NCI-H146 (cell line): ENCODE results near the gene SYT15B.
"Not testable (repeated sequence)": the region's sequence is repeated elsewhere in the genome, so short reads cannot be mapped to it uniquely, and the experiment has no call there.

Experiments used
- DNase-seq: peaks from one replicate; lab custom pipeline; 2025; lab: John Stamatoyannopoulos, UW

SYT15B gene

DNA sequence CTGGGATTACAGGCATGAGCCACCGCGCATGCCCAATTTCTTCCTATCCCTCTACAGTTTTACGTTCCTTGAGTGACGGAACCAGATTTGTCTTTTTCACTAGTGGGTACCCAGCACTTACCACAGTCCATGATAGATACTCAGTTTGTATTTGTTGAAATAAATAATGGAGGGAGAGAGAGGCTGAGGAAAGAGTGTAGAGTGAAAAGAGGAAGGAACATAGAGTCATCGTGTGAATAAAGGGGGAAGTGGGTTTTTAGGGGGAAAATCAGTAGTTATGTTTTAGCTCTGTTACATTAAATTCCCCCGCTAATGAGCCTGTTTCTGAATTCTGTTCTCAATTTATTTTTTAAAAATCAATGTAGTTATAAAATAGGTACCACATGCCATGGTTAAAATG lies 37.7 kb downstream of the SYT15B start:
- not testable (repeated sequence) for DNase-seq

DNA sequence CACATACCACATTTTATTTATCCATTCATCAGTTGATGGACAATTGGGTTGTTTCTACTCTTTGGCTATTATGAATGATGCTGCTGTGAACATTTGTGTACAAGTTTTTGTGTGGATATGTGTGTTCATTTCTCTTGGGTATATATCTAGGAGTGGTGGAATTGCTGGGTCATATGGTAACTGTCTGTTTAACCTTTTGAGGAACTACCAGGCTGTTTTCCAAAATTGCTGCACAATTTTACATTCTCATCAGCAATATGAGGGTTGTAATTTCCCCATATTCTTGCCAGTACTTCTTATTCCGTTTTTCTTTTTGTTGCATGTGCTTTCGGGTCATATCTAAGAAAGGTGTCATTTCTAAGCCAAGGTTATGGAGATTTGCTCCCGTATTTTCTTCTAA lies 38.3 kb downstream of the SYT15B start:
- DNase-seq, result not testable (repeated sequence)

- DNase-seq, result not testable (repeated sequence)
These were observed 39.3 kb downstream of the SYT15B start for GRCh38 chr10:47724119-47724518.

DNA sequence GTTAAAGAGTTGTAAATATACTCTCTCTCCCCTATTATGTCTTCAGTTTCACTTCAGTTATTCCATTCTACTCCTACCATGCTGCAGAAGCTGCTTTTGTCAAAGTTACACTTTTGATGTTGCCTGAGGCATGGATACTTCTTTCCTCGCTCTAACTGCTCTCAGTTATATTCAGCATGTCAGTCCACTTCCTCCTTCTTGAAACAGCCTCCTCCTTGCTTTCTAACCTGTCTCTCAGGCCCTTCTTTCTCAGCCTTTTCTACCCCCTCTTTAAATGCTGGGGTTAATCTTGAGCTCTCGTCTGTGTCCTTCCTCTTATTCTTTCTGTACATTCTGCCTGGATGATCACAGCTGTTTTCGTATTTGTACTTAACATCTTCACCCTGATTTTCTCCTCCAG lies 40.0 kb downstream of the SYT15B start:
- DNase-seq, result not testable (repeated sequence)

DNA sequence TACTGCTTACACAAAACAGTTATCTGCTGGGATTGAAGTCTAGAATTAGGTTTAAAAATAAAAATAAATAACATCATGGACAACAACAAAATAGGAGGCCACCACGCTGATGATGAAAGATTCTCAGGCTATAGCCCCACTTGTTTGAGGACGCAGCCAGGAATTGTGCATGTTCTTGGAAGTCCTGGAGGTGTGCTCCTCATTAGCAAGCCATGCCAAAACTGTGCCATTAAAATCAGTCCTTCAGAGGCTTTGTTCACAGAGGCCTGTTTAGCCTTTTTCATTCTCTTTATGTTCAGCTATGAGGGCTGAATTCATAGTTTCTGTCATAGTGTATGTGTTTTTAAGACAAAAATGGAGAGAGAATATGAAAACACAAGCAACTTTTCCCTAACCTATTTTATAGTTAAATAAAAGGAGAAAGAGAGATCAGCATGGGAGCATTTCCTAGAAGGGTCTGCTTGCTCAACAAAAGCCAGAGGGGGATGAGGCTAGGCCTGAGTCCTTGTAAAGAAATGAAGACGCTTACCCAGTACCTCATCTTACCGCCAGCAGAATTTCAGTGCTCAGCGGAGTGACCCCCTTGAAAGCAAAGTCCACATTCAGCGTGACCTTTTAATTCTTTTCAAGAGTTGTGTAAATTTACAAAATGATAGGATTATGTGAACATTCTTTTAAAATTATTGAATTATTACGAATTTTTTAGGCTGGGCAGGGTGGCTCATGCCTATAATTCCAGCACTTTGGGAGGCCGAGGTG lies 46.2 kb downstream of the SYT15B start:
- not testable (repeated sequence) for DNase-seq
